Upper lobe of left lung (tissue), 4 donors: ENCODE results near the gene PVALB.

ENCODE experiments used
- CTCF ChIP-seq, 6 experiments: fragments of 450-650 bp in 4 of 6; fragments of 200-600 bp in 2 of 6; sonication (generic) in 2 of 6; IDR thresholded peaks; one replicate each; pipeline ENCODE4 v1.5.1; 2016 to 2019; ENCODE audit warnings: antibody characterized with exemption in 6 of 6
- EP300 ChIP-seq, 4 donors: sonication (generic); formaldehyde crosslinking; IDR thresholded peaks; one replicate each; pipeline ENCODE4 v1.5.1; 2017; ENCODE audit warnings: antibody characterized with exemption in 4 of 4, control low read depth in 2 of 4

GRCh38 chr22:36819112-36819511 is 2.3 kb upstream of the PVALB start:
- TF ChIP-seq CTCF (IDR thresholded peaks at IDR 0.05), result no peak
- TF ChIP-seq EP300 (IDR thresholded peaks at IDR 0.05), result no peak
